T-helper 1 cell (primary cell): ENCODE measurements around the gene FBXO39.
A peak's percentile ranks its signal among the peaks of the same experiment; 100 is the strongest.
"Not testable (repeated sequence)": the region's sequence is repeated elsewhere in the genome, so short reads cannot be mapped to it uniquely, and the experiment has no call there.

Experiments used
- DNase-seq, 5 donors: peaks; one replicate each; pipeline ENCODE4 v3.0.0-alpha.2; 2012 to 2020

FBXO39 gene

DNA sequence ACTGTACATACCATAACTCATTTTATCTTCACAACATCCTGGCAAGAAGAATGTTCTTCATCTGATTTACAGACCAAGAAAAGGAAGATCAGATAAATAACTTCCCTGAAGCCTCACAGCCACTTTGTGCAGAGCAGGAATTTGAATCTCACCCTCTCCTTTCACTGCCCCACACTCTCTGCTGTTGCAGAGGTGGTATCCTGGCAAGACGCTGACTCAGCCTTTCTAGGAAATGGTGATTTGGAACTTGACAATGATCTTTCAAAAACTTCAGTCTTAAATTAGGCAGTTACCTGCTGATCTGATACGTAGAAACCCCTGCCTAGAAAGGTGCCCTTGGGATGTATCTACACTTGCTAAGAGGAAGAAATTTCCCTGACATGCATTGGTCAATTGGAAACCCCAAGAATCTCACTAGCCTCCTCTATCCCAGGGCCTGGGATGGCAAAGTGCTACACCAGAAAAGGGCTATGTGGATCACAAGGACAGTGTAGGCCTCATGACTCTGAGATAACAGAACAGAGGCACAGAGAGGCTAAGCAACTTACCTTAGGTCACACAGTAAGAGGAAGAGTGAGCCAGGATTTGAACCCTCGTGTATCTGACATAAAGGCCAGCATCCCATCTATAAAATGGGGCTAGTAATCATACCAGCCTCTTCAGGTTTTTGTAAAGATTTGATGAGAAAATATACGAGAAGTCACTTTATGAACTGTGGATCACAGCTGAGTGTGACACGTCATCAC is 17.9 kb downstream of the FBXO39 start:
- no peak for DNase-seq

- no peak for DNase-seq
Observed at GRCh38 chr17:6796017-6796886, 20.2 kb downstream of the FBXO39 start.

- no peak for DNase-seq
Observed at GRCh38 chr17:6796887-6797490, 21.0 kb downstream of the FBXO39 start.

- no peak for DNase-seq
Observed at GRCh38 chr17:6797718-6798351, 21.8 kb downstream of the FBXO39 start.

- DNase-seq = no peak
Observed at GRCh38 chr17:6799738-6800137, 23.7 kb downstream of the FBXO39 start.

DNA sequence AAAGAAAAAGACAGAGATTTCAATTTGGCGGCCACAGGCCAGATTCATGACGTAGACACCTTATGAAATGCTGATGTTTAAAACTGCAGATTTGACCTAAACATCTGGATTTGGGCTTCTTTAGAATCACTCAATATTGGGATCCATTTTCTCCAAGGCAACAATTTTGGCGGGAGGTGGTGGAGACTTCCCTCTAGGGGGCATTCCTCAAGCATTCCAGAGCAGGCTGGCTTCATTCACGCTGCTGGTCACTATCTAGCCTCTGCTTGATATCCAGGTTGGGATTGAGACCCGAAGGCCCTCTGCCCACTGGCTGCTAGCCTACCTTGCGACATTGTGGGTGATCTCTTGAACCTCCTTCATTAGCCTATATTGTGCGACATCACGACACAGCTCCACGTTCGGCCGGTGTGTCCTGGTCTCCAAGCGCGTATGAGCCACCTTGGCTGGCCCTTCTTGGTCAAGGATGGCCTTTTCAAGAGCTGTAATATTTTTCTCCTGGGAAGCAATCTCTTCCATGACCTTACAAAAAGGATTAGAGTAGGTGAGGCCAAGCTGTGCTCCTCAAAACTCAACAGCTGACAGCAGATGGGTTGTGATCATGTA is 24.5 kb downstream of the FBXO39 start:
- peak in 1 of 5 donors; percentile 7 for DNase-seq

DNA sequence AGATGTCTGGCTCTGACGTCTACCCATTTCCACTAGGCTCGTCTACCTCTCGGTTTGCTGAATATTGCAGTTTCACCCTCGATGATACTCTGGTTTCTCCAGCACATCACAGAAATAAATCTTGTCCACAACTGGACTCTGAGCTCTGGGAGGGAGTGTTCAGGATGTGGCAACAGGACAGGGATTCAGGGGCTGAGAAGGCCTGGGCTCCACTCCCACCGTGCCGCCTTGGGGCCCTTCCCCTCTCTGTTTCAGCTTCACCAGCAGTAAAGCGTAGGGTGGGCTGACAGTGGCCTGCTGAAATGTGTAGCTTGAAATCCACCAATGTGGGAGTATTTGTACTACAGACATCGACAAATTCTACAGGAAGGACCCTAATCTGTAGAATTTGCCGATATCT is 35.5 kb downstream of the FBXO39 start:
- no peak for DNase-seq

GRCh38 chr17:6812295-6812694 is 36.3 kb downstream of the FBXO39 start:
- DNase-seq = no peak

DNA sequence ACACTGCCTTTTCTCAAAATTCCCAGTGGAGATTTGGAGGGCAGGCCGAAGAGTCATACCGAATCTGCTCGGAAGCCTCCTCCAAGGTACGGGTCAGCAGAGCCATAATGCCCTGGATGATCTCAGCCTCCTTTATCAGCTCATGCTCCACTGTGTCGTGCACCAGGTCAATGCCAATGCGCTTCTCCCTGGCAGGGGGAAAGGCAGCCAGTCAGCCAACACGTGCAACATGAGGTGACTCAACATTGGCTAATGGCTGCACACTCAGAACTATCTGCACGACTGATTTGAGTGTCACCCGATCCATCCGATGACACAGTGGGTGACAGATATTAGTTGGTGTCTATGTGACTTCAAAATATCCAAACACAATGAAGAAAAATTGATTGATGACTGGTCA is 39.8 kb downstream of the FBXO39 start:
- no peak for DNase-seq

- DNase-seq = not testable (repeated sequence)
Observed at GRCh38 chr17:6816368-6816767, 40.4 kb downstream of the FBXO39 start.

GRCh38 chr17:6818938-6819337 is 42.9 kb downstream of the FBXO39 start:
- DNase-seq = no peak

DNA sequence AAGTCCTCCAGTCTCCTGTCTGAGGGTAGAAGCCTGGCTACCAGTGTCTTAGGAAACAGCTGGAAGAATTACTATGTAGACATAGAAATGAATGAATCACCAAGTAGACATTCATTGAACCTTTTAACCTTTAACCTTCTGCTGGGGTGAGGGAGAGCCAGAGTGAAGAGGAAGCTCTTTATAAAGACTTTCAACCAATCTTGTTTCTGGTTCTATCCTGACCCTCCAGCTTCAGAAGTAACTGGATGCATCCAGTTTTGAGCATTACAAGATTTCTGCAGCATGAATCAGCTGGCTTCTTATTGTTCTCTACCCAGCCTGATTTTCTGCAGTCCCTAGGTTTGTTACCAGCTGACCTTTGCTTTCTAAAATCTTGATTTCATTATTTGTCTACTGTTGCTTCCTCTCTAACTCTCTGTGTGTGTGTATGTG is 47.0 kb downstream of the FBXO39 start:
- no peak for DNase-seq

DNA sequence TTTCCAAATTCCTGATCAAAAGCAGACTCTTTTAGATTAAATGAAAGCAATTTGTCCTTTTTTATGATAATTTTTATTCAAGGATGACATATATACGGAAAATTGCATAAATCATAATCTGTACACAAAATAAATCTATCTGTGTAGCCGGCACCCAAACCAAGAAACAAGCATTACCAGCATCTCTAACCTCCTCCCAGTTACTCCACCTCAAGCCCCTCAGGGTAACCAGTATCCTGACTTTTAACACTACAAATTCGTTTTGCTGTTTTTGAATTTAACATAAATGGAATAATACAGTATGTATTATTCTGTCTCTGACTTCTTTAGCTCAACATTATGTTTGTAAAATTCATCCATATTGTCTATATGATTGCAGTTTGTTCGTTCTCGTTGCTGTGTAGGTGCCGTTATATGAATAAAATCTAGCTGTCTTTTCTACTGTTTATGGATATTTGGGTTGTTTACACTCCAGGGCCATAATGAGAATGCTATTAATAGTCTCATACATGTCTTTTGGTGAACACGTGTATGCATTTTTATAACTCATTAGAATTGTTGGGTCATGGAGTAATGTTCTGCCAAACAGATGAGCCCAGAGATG is 54.5 kb downstream of the FBXO39 start:
- no peak for DNase-seq

GRCh38 chr17:6831661-6832263 is 55.7 kb downstream of the FBXO39 start, which contains the start of gene TEKT1:
TSS of gene TEKT1 (minus strand) at chr17:6831729. CDS start at chr17:6830376, 1,353 bp downstream.
- peak; percentile 29 to 72 (median 58) for DNase-seq
